NCI-H2196 (cell line): ENCODE results near the gene CCNY.

Experiments used
- DNase-seq: peaks from one replicate; lab custom pipeline; 2025; ENCODE audit not compliant: unreplicated experiment; lab: John Stamatoyannopoulos, UW

The CCNY gene

DNA sequence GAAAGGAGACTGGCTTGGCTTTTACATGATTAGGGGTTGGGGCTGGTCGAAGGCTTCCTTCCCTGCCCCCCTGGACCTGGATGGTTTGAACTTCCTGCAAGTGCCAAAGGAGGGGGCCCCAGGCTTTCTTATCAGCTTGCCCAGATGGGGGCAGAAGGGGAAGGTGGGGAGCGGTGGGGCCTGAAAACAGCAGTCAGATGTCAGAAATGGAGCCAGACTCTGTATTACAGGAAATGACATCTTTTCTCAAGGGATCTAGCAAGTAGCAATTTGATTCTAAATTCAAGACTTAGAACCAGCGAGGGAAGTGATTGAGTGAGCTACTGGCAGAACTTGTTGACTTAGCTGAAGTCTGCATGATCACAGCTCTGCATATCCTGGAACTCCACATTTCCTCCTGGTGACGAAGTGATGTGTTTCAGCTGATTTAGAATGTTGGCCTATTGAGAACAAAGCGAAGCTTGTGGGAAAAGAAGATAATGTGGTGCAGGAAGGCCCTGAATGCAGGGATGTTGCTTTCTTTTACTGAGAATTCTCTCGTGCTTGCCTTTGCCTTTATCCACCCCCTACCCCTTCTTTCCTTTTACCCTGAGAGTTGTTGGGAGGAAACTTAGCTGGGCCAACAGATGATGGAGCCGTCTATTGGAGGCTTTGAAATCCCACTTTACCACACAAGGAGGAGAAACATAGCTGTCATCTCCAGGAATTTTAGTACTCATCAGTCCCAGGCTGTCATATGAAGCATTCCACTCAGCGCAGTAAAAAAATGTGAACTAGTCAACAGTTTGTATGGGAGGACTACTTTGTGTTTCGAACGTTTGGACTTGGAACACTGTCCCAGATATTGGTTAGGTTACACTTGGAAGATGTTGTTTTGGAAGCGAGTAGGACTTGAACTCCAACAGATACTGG is 43.2 kb downstream of the CCNY start:
- no peak for DNase-seq

DNA sequence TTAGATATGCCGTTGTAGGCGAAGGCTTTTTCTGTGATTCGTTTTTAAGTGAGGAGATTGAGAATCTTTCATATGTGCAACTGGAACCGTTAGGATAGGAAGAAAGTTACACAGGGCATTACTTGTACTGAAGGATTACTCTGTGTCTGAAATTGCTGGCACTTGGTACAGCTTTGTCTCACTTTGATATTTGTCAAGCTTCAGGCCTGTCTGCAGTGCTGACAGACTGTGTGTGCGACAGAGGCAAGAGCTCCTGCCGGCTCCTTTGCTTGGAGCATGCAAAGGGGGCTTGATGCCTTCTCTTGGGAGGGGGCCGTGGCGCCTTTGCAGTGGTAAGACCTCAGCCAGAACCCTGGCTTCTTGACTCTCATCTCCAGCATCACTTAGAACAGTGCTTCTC is 45.8 kb downstream of the CCNY start:
- no peak for DNase-seq

DNA sequence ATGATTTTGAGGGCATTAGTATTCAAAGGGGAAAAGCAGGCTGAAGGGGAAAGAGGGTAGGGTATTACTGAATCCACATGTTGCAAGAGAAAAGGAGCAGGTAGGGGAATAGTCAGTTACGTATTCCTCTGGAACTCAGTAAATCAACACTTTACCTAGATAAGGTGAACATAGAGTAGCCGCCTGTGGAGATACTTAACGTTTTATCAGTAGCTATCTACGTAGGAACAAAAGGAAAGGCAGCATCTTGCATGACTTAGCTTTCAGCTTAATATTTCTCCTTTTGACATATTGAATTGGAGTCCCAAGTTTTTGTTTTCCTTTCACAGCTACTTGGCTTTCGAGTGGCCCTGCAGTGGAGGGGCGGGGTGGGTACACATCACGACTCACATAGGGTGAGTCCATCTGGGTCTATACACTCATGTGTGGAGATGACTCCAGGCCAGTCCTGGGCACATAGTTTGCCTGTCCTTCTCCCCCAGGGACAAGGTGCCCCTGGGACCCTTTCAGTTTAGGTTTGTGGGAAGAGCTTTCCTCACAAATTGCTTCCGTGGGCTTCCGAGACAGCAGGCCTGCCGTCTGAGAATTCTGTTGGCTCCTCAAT is 48.1 kb downstream of the CCNY start:
- DNase-seq, result no peak

DNA sequence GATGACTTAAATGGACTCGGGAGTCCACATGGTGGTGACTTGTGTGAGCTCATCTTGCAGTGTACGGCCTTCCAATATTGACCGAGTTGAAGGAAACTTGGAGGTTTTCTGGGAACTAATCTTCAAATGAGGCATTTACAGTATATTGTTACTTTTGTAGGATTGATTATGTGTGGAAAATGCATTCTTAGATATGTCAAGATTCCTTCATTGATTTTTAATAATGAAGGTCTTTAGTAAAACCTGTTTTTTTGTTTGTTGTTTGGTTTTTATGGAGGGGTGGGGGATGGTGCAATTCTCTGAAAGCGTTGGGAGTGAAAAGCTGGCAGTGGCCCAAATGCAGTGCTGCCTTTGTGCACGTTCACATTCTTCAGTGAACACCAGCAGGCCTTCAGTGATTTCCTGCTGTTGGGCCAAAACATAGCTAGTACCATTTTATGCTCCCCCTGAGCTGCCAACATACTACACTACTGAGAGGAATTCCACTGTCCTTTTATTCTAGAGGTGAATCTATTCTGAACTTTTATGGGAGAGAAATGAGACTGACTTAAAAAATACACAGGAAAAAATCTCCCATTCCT is 50.4 kb downstream of the CCNY start:
- DNase-seq, result no peak

GRCh38 chr10:35387768-35388167 is 51.5 kb downstream of the CCNY start:
- no peak for DNase-seq

GRCh38 chr10:35388197-35388596 is 51.9 kb downstream of the CCNY start:
- DNase-seq, result no peak

DNA sequence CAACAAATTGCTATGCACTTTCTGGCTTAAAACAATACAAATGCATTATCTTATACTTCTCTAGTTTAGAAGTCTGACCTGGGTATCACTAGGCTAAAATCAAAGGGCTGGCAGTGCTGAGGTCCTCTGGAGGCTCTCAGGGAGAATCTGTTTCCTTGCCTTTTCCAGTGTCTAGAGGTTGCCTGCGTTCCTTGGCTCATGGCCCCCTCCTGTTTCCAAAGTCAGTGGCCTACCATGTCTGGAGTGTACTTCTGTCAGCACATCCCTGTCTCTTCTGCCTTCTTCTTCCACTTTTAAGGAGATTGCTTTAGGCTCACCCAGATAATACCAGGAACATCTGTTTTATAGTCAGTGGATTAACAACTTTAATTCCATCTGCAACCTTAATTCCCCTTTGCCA is 52.4 kb downstream of the CCNY start:
- no peak for DNase-seq

GRCh38 chr10:35390161-35390840 is 54.0 kb downstream of the CCNY start:
- no peak for DNase-seq

GRCh38 chr10:35390843-35391152 is 54.5 kb downstream of the CCNY start:
- DNase-seq, result no peak

DNA sequence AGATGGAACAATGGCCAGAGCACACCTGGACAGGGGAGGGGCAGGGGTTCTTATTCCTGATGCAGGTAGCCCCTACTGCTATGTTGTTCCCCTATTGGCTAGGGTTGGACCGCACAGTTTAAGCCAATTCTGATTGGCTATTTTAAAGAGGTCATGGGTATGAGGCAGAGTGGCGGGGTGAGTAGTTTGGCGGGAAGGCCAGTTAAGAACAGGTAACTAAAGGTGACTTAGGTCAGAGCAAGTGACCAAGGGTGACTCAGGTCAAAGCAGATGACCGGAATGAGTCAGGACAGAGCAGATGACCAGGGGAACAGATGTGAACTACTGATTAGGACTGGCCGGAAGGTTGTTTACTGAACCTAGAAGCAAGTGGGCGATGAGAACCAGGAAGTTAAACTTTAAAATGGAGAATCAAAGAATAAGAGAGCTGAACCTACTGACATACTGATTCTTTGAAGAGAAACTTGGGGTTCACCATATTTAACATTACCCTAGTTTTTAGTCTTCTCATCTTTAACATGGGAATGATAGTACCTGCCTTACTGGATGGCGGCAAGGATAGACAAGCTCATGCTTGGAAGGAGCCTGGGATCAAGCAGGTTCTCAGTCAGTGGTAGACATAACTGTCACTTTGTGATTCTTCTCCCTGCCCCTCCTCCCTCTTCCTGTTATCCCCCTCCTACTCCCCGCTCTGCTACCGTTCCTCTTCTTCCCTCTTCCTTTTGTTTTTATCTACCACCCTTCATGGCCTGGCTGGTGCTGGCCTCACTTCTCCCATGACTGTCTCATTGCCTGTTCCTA is 55.0 kb downstream of the CCNY start:
- DNase-seq, result no peak

GRCh38 chr10:35391954-35392262 is 55.6 kb downstream of the CCNY start:
- DNase-seq, result no peak

- no peak for DNase-seq
Measured at GRCh38 chr10:35392482-35393228, 56.3 kb downstream of the CCNY start.

GRCh38 chr10:35394411-35394851 is 58.1 kb downstream of the CCNY start:
- DNase-seq, result no peak

DNA sequence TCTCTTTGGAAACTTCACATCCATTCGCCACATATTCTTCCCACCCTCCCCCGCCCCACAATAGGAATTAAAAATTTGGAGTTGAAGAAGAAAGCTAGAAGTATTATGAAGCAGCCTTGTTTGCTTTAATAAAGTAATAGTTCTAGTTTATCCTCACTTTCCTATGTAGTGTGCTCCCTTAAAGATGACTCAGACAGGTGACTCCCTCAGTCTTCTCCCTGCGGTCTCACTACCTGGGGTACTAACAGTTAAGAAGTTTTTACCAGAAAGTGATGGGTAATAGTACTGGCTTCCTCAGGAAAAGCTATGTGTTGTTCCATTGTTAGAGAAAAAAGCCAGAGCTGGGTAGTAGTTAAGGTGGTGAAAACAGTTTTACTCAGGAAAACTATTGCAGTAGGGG is 58.6 kb downstream of the CCNY start:
- no peak for DNase-seq

DNA sequence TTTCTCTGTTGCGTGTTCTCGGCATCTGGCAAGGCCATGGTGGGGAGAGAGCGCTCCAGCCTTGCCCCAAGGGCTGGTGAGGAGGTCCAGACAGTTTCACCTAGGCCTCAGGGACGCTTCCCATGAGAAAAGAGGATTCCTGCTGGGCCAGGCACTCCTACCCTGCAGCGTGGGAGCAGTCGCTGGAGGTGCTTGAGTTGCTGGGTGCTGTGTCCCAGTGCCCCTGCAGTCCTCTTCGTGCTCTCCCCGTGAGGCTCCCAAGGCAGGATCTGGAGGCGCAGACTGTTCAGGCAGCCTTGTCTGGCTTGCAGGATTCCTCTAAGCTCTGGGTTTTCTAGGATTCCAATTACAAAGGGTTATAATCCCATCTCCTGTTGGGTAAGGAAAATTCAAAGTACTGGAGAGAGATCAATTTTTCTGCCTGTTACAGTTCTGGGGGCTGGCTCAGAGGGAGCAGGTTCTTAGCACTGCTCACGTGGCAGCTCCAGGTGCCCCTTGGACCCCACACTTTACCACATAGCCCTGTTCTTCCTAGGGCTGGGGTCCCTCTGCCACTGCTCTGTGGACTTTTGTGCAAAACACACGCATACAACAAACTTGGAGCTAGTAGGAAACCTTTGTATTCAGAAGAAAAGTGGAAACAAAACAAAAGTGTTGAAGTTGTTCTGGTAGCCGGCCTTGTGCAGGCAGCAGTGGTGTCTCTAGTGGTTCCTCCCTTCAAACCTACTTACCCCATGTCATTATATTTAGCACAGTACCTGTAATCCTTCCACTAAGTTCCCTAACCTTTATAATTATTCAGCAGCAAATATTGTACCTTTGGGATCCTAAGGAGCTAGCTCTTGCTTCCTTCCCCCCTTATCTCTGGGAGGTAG is 60.5 kb downstream of the CCNY start:
- no peak for DNase-seq

GRCh38 chr10:35397953-35398352 is 61.6 kb downstream of the CCNY start:
- no peak for DNase-seq

GRCh38 chr10:35398355-35398754 is 62.0 kb downstream of the CCNY start:
- no peak for DNase-seq

DNA sequence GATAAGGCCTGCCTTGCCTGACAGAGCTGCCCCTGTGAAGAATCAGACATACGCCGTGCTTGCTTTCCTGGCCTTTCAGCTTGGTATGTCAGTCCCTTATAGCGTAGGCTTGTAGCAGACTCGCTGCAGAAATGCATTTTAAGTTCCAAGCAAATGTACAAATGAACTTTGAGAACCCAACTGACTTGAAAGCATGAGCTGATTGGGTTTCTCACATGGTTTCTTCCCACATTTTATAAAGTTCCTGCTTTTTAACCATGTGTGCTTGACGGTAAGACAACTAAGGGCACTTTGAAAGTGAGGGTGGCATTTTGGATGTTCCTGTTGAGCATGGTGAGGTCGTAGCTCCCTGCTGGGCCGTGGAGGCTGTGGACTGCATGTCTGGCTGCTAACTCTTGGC is 62.6 kb downstream of the CCNY start:
- DNase-seq, result no peak

DNA sequence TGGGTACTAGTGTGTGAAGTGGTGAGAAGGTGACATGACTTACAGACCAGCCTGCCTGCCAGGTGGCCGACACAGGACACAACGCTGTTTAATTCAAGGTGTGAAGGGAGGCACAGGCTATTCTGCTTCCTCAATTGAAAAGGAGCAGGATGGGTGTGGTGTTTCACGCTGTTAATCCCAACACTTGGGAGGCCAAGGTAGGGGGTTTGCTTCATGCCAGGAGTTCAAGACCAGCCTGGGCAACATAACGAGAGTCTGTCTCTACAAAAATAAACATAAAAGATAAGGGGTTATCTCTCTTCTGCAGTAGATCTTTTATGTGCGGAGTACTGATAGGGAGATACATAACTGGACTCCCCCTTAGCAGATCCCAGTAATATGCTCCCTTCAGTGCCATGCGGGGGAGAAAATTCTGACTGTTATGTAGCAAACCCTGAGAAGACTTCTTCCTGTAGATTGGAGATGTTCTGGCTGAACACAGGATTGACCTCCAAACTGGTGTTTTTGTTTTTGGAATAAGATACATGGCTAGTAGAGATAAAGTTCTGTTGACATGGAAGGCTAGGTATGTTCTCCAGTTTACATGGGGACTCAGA is 63.2 kb downstream of the CCNY start:
- DNase-seq, result no peak
